ENCODE measurements around the gene CKAP5. TPM values are rescaled to one million over a fixed set of nuclear protein-coding genes. Genes with fewer than 3 reads are reported as not detected.

The CKAP5 gene
- total and polyA plus RNA-seq, 10 donors: 6.5 to 55.4 (median 38.7) TPM

DNA sequence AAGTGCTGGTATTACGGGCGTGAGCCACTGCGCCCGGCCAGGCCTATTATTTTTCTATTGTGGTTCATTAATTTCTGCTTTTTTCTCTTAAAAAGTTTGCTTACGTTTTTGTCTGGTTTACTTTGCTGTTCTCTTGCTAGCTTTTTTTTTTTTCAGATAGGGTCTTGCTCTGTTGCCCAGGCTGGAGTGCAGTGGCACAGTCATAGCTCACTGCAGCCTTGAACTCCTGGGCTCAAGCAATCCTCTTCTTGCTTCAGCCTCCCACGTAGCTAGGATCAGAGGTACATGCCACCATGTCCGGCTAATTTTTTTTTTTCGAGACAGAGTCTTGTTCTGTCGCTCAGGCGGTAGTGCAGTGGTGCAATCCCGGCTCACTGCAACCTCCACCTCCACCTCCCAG, 108.4 kb downstream of the CKAP5 start:
- Histone ChIP-seq H3K4me1 (no peaks in the 10 kb centered on the region), H3K27ac (no peak overlapping the region), H3K36me3 (peaks cover 0 to 37% (median 14%) of the 10 kb centered on the region in 6 donors), H3K9me3 (no peaks in the 10 kb centered on the region), H3K4me3 (no peak overlapping the region), H3K27me3 (replicated peaks in 1 of 7) (no peaks in the 10 kb centered on the region)
- intact Hi-C loops (cut with DNase I; ENCODE audit: low total_unique reads): no loop called here
- whole genome bisulfite sequencing, 5 donors: 93 to 97% (median 95%) methylated on average over 11 of the region's 11 CpGs
- peak; percentile 7 for DNase-seq
- TF ChIP-seq, protein P1, sequence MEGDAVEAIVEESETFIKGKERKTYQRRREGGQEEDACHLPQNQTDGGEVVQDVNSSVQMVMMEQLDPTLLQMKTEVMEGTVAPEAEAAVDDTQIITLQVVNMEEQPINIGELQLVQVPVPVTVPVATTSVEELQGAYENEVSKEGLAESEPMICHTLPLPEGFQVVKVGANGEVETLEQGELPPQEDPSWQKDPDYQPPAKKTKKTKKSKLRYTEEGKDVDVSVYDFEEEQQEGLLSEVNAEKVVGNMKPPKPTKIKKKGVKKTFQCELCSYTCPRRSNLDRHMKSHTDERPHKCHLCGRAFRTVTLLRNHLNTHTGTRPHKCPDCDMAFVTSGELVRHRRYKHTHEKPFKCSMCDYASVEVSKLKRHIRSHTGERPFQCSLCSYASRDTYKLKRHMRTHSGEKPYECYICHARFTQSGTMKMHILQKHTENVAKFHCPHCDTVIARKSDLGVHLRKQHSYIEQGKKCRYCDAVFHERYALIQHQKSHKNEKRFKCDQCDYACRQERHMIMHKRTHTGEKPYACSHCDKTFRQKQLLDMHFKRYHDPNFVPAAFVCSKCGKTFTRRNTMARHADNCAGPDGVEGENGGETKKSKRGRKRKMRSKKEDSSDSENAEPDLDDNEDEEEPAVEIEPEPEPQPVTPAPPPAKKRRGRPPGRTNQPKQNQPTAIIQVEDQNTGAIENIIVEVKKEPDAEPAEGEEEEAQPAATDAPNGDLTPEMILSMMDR (IDR thresholded peaks at IDR 0.05 in 8 of 11, conservative IDR thresholded peaks at IDR 0.05 in 3 of 11): no peak
- TF ChIP-seq POLR2A (IDR thresholded peaks at IDR 0.05) (no peak), POLR2AphosphoS5 (IDR thresholded peaks at IDR 0.05) (no peak)

DNA sequence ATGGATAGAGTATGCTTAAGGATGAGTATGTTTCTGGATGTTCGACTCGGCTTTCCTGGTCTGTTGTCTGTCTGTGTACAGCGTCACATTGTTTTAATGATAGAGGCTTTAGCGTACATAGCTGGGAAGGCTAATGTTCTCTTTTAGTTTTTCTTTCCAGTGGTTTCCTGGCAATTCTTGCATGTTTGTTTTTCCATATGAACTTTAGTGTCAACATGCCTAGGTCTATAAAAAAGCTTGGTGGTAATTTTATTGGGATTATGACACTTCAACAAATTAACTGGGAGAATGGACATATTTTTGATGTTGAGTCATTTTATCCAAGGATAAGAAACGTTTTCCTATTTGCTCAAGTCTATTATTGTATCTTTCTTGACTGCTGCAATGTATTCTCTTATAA, 109.5 kb downstream of the CKAP5 start:
- Histone ChIP-seq H3K27ac (no peak overlapping the region), H3K9me3 (no peaks in the 10 kb centered on the region), H3K27me3 (replicated peaks in 1 of 7) (no peaks in the 10 kb centered on the region), H3K36me3 (peaks cover 0 to 26% (median 3%) of the 10 kb centered on the region in 6 donors), H3K4me3 (no peak overlapping the region), H3K4me1 (no peaks in the 10 kb centered on the region)
- no peak for DNase-seq
- WGBS, 5 donors: 74 to 85% (median 82%) methylated on average over 5 of the region's 5 CpGs
- TF ChIP-seq POLR2AphosphoS5 (IDR thresholded peaks at IDR 0.05): no peak
- TF ChIP-seq, protein P1 (IDR thresholded peaks at IDR 0.05 in 8 of 11, conservative IDR thresholded peaks at IDR 0.05 in 3 of 11): no peak
- no peak for TF ChIP-seq POLR2A (IDR thresholded peaks at IDR 0.05)
- intact Hi-C loops (cut with DNase I; ENCODE audit: low total_unique reads): no loop called here

DNA sequence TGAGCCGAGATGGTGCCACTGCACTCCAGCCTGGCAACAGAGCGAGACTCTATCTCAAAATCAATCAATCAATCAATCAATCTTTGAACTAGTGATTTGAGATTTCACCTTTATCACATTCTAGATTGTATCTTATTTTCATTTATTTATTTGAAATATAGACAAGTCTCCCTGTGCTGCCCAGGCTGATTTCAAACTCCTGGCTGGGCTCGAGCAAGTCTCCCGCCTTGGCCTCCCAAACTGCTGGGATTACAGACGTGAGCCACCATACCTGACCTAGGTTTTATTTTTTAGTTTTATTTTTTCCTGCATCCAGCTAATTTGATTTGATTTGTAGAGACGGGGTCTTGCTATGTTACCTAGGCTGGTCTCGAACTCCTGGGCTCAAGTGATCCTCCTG, 109.9 kb downstream of the CKAP5 start:
- H3K4me3 ChIP-seq: no peak overlapping the region
- TF ChIP-seq POLR2A (IDR thresholded peaks at IDR 0.05) (no peak), POLR2AphosphoS5 (IDR thresholded peaks at IDR 0.05) (no peak)
- TF ChIP-seq, protein P1 (IDR thresholded peaks at IDR 0.05 in 8 of 11, conservative IDR thresholded peaks at IDR 0.05 in 3 of 11): no peak
- no peaks in the 10 kb centered on the region for H3K4me1 ChIP-seq
- H3K27ac ChIP-seq: no peak overlapping the region
- H3K9me3 ChIP-seq: no peaks in the 10 kb centered on the region
- peaks cover 0 to 21% (median under 1%) of the 10 kb centered on the region in 6 donors for H3K36me3 ChIP-seq
- 91 to 97% (median 94%) methylated on average over 7 of the region's 7 CpGs for WGBS, 5 donors
- DNase-seq: no peak
- intact Hi-C loops (cut with DNase I; ENCODE audit: low total_unique reads): no loop called here
- no peaks in the 10 kb centered on the region for H3K27me3 ChIP-seq (replicated peaks in 1 of 7)

- Histone ChIP-seq H3K36me3 (no peaks in the 10 kb centered on the region), H3K27me3 (replicated peaks in 1 of 7) (no peaks in the 10 kb centered on the region), H3K4me1 (no peaks in the 10 kb centered on the region), H3K27ac (no peak overlapping the region), H3K4me3 (no peak overlapping the region), H3K9me3 (no peaks in the 10 kb centered on the region)
- DNase-seq: peak; percentile 13
- TF ChIP-seq, protein P1 (IDR thresholded peaks at IDR 0.05 in 8 of 11, conservative IDR thresholded peaks at IDR 0.05 in 3 of 11): no peak
- TF ChIP-seq POLR2A (IDR thresholded peaks at IDR 0.05) (no peak), POLR2AphosphoS5 (IDR thresholded peaks at IDR 0.05) (no peak)
- 71 to 92% (median 85%) methylated on average over 1 of the region's 1 CpG for WGBS, 5 donors
- intact Hi-C loops (cut with DNase I; ENCODE audit: low total_unique reads): no loop called here
Observed at GRCh38 chr11:46733234-46733633, 112.8 kb downstream of the CKAP5 start.
